Measurements from ENCODE around the gene GPR84. TPM values are rescaled to one million over a fixed set of nuclear protein-coding genes. Genes with fewer than 3 reads are reported as not detected.

GPR84 gene
- total and polyA plus RNA-seq, 9 of the 15 experiments (the other 6 are each of a cell fraction or from before 2014, with no cell fraction given): 0.07 to 0.18 (median 0.11) TPM; not detected in 5

- TF ChIP-seq TBP (optimal IDR thresholded peaks at IDR 0.05; ENCODE audit: low read depth, low read length) (peak; percentile 39), ZNF766 (CRISPR knock-in tag; conservative IDR thresholded peaks at IDR 0.05) (no peak), NR1H2 (CRISPR knock-in tag; IDR thresholded peaks at IDR 0.05) (no peak), HDAC1 (IDR thresholded peaks at IDR 0.05) (0 out of 4 replicates have a peak, but pooled peaks of 1 of the 2 experiments have one; percentile 27), ZNF77 (CRISPR knock-in tag; IDR thresholded peaks at IDR 0.05) (no peak), ARID1B (IDR thresholded peaks at IDR 0.05) (peak; percentile 53), ELF4 (CRISPR knock-in tag; IDR thresholded peaks at IDR 0.05) (0 out of 2 replicates have a peak, but pooled peaks have one; percentile 6), ZNF583 (CRISPR knock-in tag; IDR thresholded peaks at IDR 0.05) (no peak), ZBTB49 (CRISPR knock-in tag; IDR thresholded peaks at IDR 0.05; ENCODE audit: borderline replicate concordance) (no peak), ETS2 (tag; IDR thresholded peaks at IDR 0.05; ENCODE audit: borderline replicate concordance, poor library complexity, severe bottlenecking) (no peak), E2F8 (IDR thresholded peaks at IDR 0.05; ENCODE audit: low read depth, partially characterized antibody) (no peak), ZNF253 (CRISPR knock-in tag; conservative IDR thresholded peaks at IDR 0.05) (no peak), CREB1 (IDR thresholded peaks at IDR 0.05) (peak; percentile 17; the same call in 1 of the 2 replicates), CREB1 (CRISPR knock-in tag; IDR thresholded peaks at IDR 0.05) (peak; percentile 68), ZNF639 (CRISPR knock-in tag; conservative IDR thresholded peaks at IDR 0.05 in 1 of 2, IDR thresholded peaks at IDR 0.05 in 1 of 2) (no peak), GTF2E2 (tag; IDR thresholded peaks at IDR 0.05) (no peak), CBFB (CRISPR knock-in tag; IDR thresholded peaks at IDR 0.05) (peak; percentile 66; the same call in 1 of the 2 replicates), NCOA4 (IDR thresholded peaks at IDR 0.05; ENCODE audit: partially characterized antibody) (no peak), TBL1XR1 (IDR thresholded peaks at IDR 0.05; ENCODE audit: low read length in 2 of 2) (0 out of 4 replicates have a peak, but pooled peaks of 1 of the 2 experiments have one; percentile 73), CBFA2T2 (conservative IDR thresholded peaks at IDR 0.05) (no peak), THRAP3 (IDR thresholded peaks at IDR 0.05; ENCODE audit: borderline replicate concordance) (peak; percentile 54; the same call in 1 of the 2 replicates), PRPF4 (IDR thresholded peaks at IDR 0.05; ENCODE audit: insufficient read depth, low read depth, low read length, poor library complexity, severe bottlenecking) (no peak)
These were observed 15.3 kb upstream of the GPR84 start (continued) for GRCh38 chr12:54379398-54380201.

Measured in K562 (cell line).